ENCODE results near the gene DYNLT4. TPM values are rescaled to one million over a fixed set of nuclear protein-coding genes. Genes with fewer than 3 reads are reported as not detected.
"Not testable (repeated sequence)": the region's sequence is repeated elsewhere in the genome, so short reads cannot be mapped to it uniquely, and the experiment has no call there.

Gene DYNLT4
- total and polyA plus RNA-seq, 12 donors = 0.94 to 10.3 (median 2.8) TPM; not detected in 2

DNA sequence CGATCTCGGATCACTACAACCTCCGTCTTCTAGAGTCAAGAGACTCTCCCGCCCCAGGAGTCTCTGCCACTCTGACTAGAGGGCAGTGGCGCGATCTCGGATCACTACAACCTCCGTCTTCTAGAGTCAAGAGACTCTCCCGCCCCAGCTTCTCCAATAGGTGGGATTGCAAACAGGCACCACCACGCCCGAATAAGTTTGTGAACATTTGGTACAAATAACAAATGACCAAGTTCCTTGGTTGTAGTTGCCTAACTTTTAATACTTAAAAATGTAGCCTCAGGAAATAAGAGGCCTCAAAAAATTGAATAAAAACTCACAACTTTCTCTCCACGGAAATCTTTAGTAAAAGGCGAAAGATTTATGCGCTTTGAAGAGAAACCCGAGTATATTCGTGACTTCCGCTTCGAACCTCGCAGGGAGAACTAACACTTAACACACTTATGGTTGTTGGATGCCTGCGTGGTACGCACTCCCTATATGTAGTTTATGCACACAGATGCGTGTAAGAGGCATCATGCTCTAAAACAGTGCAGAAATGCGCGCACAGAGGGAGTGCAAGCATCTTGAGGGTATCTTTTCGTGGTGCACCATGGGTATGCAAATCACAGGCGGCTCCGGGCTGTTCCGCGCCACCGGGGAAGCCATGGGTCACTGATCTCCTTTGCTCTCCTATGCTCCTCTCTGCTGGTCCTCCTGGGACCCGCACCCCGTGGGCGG lies 12.6 kb upstream of the DYNLT4 start:
- peak overlapping the region in 2 of 4 donors; percentile 27 to 56 for H3K4me3 ChIP-seq
- H3K27ac ChIP-seq = peak overlapping the region; percentile 66 to 93 (median 83)
- H3K9me3 ChIP-seq (replicated peaks in 1 of 3) = no peaks in the 10 kb centered on the region
- H3K27me3 ChIP-seq = no peaks in the 10 kb centered on the region
- 0 to 2% (median 1%) methylated on average over 30 to 33 of the region's 33 CpGs for WGBS, 4 donors
- H3K36me3 ChIP-seq (replicated peaks in 1 of 2) = peaks cover 0 to 5% of the 10 kb centered on the region in 2 donors
- H3K4me1 ChIP-seq (replicated peaks in 1 of 2) = peaks cover 8 to 17% of the 10 kb centered on the region in 2 donors
- intact Hi-C loops (cut with DNase I) = loop anchor here in 1 of 2 donors (2.0 kb wide), 1 partner anchor 19 kb away; the partner anchor contains the start of gene PLK3
- peak; percentile 92 to 98 for TF ChIP-seq POLR2A (IDR thresholded peaks at IDR 0.05)
- TF ChIP-seq, protein P1, sequence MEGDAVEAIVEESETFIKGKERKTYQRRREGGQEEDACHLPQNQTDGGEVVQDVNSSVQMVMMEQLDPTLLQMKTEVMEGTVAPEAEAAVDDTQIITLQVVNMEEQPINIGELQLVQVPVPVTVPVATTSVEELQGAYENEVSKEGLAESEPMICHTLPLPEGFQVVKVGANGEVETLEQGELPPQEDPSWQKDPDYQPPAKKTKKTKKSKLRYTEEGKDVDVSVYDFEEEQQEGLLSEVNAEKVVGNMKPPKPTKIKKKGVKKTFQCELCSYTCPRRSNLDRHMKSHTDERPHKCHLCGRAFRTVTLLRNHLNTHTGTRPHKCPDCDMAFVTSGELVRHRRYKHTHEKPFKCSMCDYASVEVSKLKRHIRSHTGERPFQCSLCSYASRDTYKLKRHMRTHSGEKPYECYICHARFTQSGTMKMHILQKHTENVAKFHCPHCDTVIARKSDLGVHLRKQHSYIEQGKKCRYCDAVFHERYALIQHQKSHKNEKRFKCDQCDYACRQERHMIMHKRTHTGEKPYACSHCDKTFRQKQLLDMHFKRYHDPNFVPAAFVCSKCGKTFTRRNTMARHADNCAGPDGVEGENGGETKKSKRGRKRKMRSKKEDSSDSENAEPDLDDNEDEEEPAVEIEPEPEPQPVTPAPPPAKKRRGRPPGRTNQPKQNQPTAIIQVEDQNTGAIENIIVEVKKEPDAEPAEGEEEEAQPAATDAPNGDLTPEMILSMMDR (IDR thresholded peaks at IDR 0.05) = peak in 1 of 6 experiments; percentile 5
- DNase-seq = peak; percentile 74 to 95 (median 84)

DNA sequence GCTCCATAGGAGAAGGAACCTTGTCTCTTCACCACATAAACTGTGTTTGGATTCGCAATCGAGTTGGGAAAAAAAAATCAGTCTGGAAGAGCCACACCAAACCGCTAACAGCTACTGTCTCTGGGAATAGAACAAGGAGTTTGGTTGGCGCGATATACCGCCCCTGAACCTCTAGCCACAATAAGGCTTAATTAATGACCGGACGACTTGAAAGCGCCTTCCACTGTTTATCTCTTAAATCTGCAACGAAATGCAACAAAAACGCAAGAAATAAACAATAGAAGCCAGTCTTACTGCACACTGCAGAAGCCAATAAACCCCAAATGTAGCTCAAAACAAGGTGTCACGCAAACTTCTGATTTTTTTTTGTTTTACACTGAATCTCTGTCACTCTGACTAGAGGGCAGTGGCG lies 12.1 kb upstream of the DYNLT4 start:
- 0 to 2% (median 1%) methylated on average over 13 of the region's 13 CpGs for WGBS, 4 donors
- H3K27ac ChIP-seq = peak overlapping the region; percentile 66 to 93 (median 83)
- peaks cover 0 to 6% of the 10 kb centered on the region in 2 donors for H3K36me3 ChIP-seq (replicated peaks in 1 of 2)
- H3K4me1 ChIP-seq (replicated peaks in 1 of 2) = peaks cover 8 to 18% of the 10 kb centered on the region in 2 donors
- no peaks in the 10 kb centered on the region for H3K9me3 ChIP-seq (replicated peaks in 1 of 3)
- intact Hi-C loops (cut with DNase I) = loop anchor here in 1 of 2 donors (2.0 kb wide), 1 partner anchor 18 kb away; the partner anchor contains the start of gene PLK3
- DNase-seq = peak in 2 of 7 donors; percentile 19 to 58
- no peak for TF ChIP-seq POLR2A (IDR thresholded peaks at IDR 0.05)
- TF ChIP-seq, protein P1 (IDR thresholded peaks at IDR 0.05) = no peak
- H3K4me3 ChIP-seq = peak overlapping the region in 1 of 4 donors; percentile 56
- no peaks in the 10 kb centered on the region for H3K27me3 ChIP-seq

DNA sequence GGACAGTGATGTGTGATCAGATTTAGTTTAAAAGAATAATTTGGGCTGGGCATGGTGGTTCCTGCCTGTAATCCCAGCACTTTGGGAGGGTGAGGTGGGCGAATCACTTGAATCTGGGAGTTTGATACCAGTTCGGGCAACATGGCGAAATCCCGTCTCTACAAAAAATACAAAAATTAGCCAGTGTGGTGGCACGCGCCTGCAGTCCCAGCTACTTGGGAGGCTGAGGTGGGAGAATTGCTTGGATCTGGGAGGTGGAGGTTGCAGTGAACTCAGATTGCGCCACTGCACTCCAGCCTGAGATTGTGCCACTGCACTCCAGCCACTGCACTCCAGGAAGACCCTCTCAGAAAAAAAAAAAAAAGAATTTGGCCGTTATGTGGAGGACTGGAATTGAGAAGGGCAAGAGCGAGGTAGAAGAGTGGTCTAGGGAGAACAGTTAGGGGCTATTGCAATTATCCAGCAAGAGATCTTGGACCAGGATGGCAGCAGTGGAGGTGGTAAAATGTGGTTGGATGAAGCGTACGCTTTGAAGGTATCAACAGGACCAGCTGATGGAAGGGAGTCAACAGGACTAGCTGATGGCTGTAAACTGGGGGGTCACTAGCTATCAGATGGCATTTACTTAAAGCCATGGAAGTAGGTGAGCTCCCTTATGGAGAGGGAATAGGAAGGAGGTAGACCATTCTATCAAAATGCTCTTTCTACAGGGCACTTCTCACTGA lies 10.8 kb upstream of the DYNLT4 start:
- intact Hi-C loops (cut with DNase I) = loop anchor here in 1 of 2 donors (2.0 kb wide), 1 partner anchor 17 kb away; the partner anchor contains the start of gene PLK3
- Histone ChIP-seq H3K9me3 (replicated peaks in 1 of 3) (no peaks in the 10 kb centered on the region), H3K36me3 (replicated peaks in 1 of 2) (peaks cover 0 to 6% of the 10 kb centered on the region in 2 donors), H3K4me3 (no peak overlapping the region), H3K4me1 (replicated peaks in 1 of 2) (peaks cover 8 to 29% of the 10 kb centered on the region in 2 donors), H3K27ac (no peak overlapping the region), H3K27me3 (no peaks in the 10 kb centered on the region)
- 93 to 97% (median 94%) methylated on average over 11 of the region's 11 CpGs for WGBS, 4 donors
- peak in 4 of 7 donors; percentile 8 to 52 (median 16) for DNase-seq
- no peak for TF ChIP-seq POLR2A (IDR thresholded peaks at IDR 0.05)
- TF ChIP-seq, protein P1 (IDR thresholded peaks at IDR 0.05) = no peak

DNA sequence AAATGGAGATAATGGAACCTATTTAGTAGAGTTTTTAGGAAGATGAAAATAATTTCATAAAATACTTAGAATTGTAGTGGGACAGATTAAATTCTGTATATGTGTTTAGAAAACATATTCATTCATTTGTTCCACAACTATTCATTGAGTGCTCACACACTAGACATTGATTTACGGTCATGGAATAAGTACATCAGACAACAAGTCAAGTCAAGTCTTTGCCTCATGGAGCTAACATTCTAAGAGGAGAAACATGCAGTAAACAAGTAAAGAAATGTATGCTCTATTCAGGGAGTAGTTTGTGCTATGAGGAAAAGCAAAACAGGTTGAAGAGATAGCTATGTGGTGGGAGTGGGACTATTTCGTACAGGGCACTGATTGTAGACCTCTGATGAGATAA lies 10.2 kb upstream of the DYNLT4 start:
- TF ChIP-seq, protein P1 (IDR thresholded peaks at IDR 0.05) = no peak
- TF ChIP-seq POLR2A (IDR thresholded peaks at IDR 0.05) = no peak
- no peak for DNase-seq
- intact Hi-C loops (cut with DNase I) = no loop called here
- WGBS, 4 donors = 79 to 98% (median 90%) methylated on average over 2 of the region's 2 CpGs
- Histone ChIP-seq H3K36me3 (replicated peaks in 1 of 2) (peaks cover 0 to 6% of the 10 kb centered on the region in 2 donors), H3K4me3 (no peak overlapping the region), H3K27me3 (no peaks in the 10 kb centered on the region), H3K9me3 (replicated peaks in 1 of 3) (no peaks in the 10 kb centered on the region), H3K4me1 (replicated peaks in 1 of 2) (peaks cover 8 to 29% of the 10 kb centered on the region in 2 donors), H3K27ac (no peak overlapping the region)

DNA sequence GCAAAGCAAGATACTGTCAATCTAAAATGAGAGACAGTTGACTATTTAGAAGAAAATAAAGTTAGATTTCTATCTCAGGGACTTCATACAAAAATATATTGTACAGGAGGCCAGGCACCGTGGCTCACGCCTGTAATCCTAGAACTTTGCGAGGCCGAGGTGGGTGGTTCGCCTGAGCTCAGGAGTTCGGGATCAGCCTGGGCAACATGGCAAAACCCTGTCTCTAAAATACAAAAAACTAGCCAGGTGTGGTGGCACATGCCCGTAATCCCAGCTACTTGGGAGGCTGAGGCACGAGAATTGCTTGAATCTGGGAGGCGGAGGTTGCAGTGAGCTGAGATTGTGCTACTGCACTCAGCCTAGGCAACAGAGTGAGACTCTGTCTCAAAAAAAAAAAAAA lies 8.8 kb upstream of the DYNLT4 start:
- peaks cover 21 to 39% of the 10 kb centered on the region in 2 donors for H3K4me1 ChIP-seq (replicated peaks in 1 of 2)
- DNase-seq = peak in 2 of 7 donors; percentile 5 to 11
- intact Hi-C loops (cut with DNase I); H3K4me3 ChIP-seq; H3K27ac ChIP-seq; H3K9me3 ChIP-seq (replicated peaks in 1 of 3); H3K36me3 ChIP-seq (replicated peaks in 1 of 2); H3K27me3 ChIP-seq: not testable (repeated sequence)
- WGBS, 4 donors = 88 to 95% (median 91%) methylated on average over 9 of the region's 9 CpGs

All from adrenal gland (tissue), 12 donors.